H1 (cell line): ENCODE results near the gene PTCSC3. TPM values are rescaled to one million over a fixed set of nuclear protein-coding genes. Genes with fewer than 3 reads are reported as not detected.

Experiments used
- ATF3 ChIP-seq: IDR thresholded peaks from 2 replicates; pipeline ENCODE4 v1.6.1; 2011; ENCODE audit warnings: low read depth, mild to moderate bottlenecking, low read length; ENCODE audit not compliant: insufficient read depth
- RBBP5 ChIP-seq: IDR thresholded peaks from 2 replicates; pipeline ENCODE4 v1.7.1; 2012; ENCODE audit warnings: low read depth, mild to moderate bottlenecking, inconsistent platforms, low read length, moderate library complexity, borderline replicate concordance
- SUZ12 ChIP-seq: fragments of 200-600 bp; sonication (generic); IDR thresholded peaks from 2 replicates; pipeline ENCODE4 v1.6.1; 2012; ENCODE audit warnings: mild to moderate bottlenecking, inconsistent platforms, low read length, moderate library complexity, mixed read lengths
- ZNF274 ChIP-seq: IDR thresholded peaks from 2 replicates; pipeline ENCODE4 v1.7.0; 2012; ENCODE audit warnings: low read length, borderline replicate concordance; ENCODE audit errors: extremely low read depth
- polyA plus RNA-seq, 7 experiments: library from polyadenylated mRNA; depleted of rRNA in 3 of 7; stranded (reverse) in 5 of 7; unstranded in 2 of 7; fragments of >200 nt in 5 of 7; fragments of 200-250 nt in 2 of 7; gene quantifications; 1 replicate in 5 of 7; 2 replicates in 1 of 7; 4 replicates in 1 of 7; pipeline versions ENCODE4 v1.2.1 to v1.2.3, GENCODE V29; 2011 to 2013; ENCODE audit warnings: missing spikeins in 2 of 7, mixed read lengths in 2 of 7
- total RNA-seq: library from RNA; stranded (reverse); fragmentation: NEBNext Ultra II Directional; extraction: Animal tissue kit (Norgen Biotek cat#: 25700); gene quantifications from 2 replicates; pipeline ENCODE4 v1.2.1, GENCODE V29; 2021
- TF ChIP-seq, protein P1 (sequence below): IDR thresholded peaks from 2 replicates; pipeline ENCODE4 v1.6.1; 2012; ENCODE audit warnings: inconsistent platforms

Gene PTCSC3
- total and polyA plus RNA-seq, 2 of the 8 experiments (the other 6 are each of a cell fraction or from before 2014, with no cell fraction given) = not detected

- no peak for TF ChIP-seq ATF3
- TF ChIP-seq, protein P1, sequence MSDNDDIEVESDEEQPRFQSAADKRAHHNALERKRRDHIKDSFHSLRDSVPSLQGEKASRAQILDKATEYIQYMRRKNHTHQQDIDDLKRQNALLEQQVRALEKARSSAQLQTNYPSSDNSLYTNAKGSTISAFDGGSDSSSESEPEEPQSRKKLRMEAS = no peak
- TF ChIP-seq SUZ12 = no peak
- no peak for TF ChIP-seq RBBP5
- TF ChIP-seq ZNF274 = no peak
- TF ChIP-seq, all 59 proteins: peak for 0
Measured at GRCh38 chr14:36099619-36100018, 76.9 kb downstream of the PTCSC3 start (continued).
